OCI-LY1 (cell line): Measurements from ENCODE around the gene USH2A.

Source experiments
- CTCF ChIP-seq: fragments of 200-600 bp; sonication (generic), shearing (Covaris generic); IDR thresholded peaks from 2 replicates; pipeline ENCODE4 v1.5.1; 2017; ENCODE audit warnings: mild to moderate bottlenecking, antibody characterized with exemption, low read length, moderate library complexity, mixed read lengths
- EZH2 ChIP-seq: fragments of 200-600 bp; sonication (generic), shearing (Covaris generic); IDR thresholded peaks from 2 replicates; pipeline ENCODE4 v1.8.0; 2017; ENCODE audit warnings: borderline replicate concordance, mixed run types, mild to moderate bottlenecking, antibody characterized with exemption, low read length, moderate library complexity, mixed read lengths

GRCh38 chr1:216450227-216450626, 27.0 kb upstream of the USH2A start:
- TF ChIP-seq CTCF (no peak), EZH2 (no peak)
